Activated CD4-positive, alpha-beta T cell treated with anti-CD3 and anti-CD28 coated beads, Interleukin-2, amount 50 U/mL, for 1 hour (primary cell): ENCODE data around the gene PIK3C2G.
"Not testable (repeated sequence)": the region's sequence is repeated elsewhere in the genome, so short reads cannot be mapped to it uniquely, and the experiment has no call there.

Experiments used
- DNase-seq: peaks from one replicate; pipeline ENCODE4 v3.0.0-alpha.2; 2020

PIK3C2G gene

GRCh38 chr12:18261273-18261672 lies at the start of gene PIK3C2G:
Gene PIK3C2G, plus strand, starts transcription at chr12:18261518. Its CDS starts 20,564 bp downstream, at chr12:18282082.
- DNase-seq = no peak

- no peak for DNase-seq
Measured at GRCh38 chr12:18217966-18218365, 43.4 kb upstream of the PIK3C2G start.

- no peak for DNase-seq
Measured at GRCh38 chr12:18221726-18222125, 39.6 kb upstream of the PIK3C2G start.

GRCh38 chr12:18222699-18223098 lies 38.6 kb upstream of the PIK3C2G start:
- no peak for DNase-seq

GRCh38 chr12:18224745-18225144 lies 36.6 kb upstream of the PIK3C2G start:
- no peak for DNase-seq

- DNase-seq = no peak
Measured at GRCh38 chr12:18239526-18239925, 21.8 kb upstream of the PIK3C2G start.

- no peak for DNase-seq
Measured at GRCh38 chr12:18242380-18243089, 18.8 kb upstream of the PIK3C2G start.

- no peak for DNase-seq
Measured at GRCh38 chr12:18243238-18243637, 18.1 kb upstream of the PIK3C2G start.

GRCh38 chr12:18246066-18246465 lies 15.3 kb upstream of the PIK3C2G start:
- no peak for DNase-seq

- DNase-seq = no peak
Measured at GRCh38 chr12:18250313-18250916, 10.9 kb upstream of the PIK3C2G start.

GRCh38 chr12:18254081-18254480 lies 7.2 kb upstream of the PIK3C2G start:
- DNase-seq = no peak

GRCh38 chr12:18255004-18255403 lies 6.3 kb upstream of the PIK3C2G start:
- DNase-seq = not testable (repeated sequence)

- DNase-seq = no peak
Measured at GRCh38 chr12:18257251-18257650, 4.1 kb upstream of the PIK3C2G start.

GRCh38 chr12:18258929-18259328 lies 2.4 kb upstream of the PIK3C2G start:
- DNase-seq = no peak

- DNase-seq = no peak
Measured at GRCh38 chr12:18259906-18260682, 1.2 kb upstream of the PIK3C2G start.

- no peak for DNase-seq
Measured at GRCh38 chr12:18261906-18262305, 588 bp downstream of the PIK3C2G start.

- DNase-seq = no peak
Measured at GRCh38 chr12:18262514-18262913, 1.2 kb downstream of the PIK3C2G start.

GRCh38 chr12:18264581-18265075 lies 3.3 kb downstream of the PIK3C2G start:
- DNase-seq = no peak

GRCh38 chr12:18267427-18268099 lies 6.2 kb downstream of the PIK3C2G start:
- DNase-seq = no peak

- no peak for DNase-seq
Measured at GRCh38 chr12:18270958-18271460, 9.7 kb downstream of the PIK3C2G start.

GRCh38 chr12:18275981-18276380 lies 14.7 kb downstream of the PIK3C2G start:
- DNase-seq = no peak

GRCh38 chr12:18277196-18277595 lies 15.9 kb downstream of the PIK3C2G start:
- DNase-seq = no peak

- no peak for DNase-seq
Measured at GRCh38 chr12:18280728-18281127, 19.4 kb downstream of the PIK3C2G start.
